ENCODE measurements around the gene NEUROG1.

NEUROG1 gene

GRCh38 chr5:135564331-135564730 is 28.6 kb upstream of the NEUROG1 start:
- DNase-seq (ENCODE audit: low read depth, low spot score), result no peak

GRCh38 chr5:135561266-135561665 is 25.5 kb upstream of the NEUROG1 start:
- no peak for DNase-seq (ENCODE audit: low read depth, low spot score)

GRCh38 chr5:135560858-135561257 is 25.1 kb upstream of the NEUROG1 start:
- peak; percentile 89 for DNase-seq (ENCODE audit: low read depth, low spot score)

GRCh38 chr5:135559354-135559753 is 23.6 kb upstream of the NEUROG1 start:
- DNase-seq (ENCODE audit: low read depth, low spot score), result no peak

GRCh38 chr5:135557076-135557838 is 21.5 kb upstream of the NEUROG1 start:
- no peak for DNase-seq (ENCODE audit: low read depth, low spot score)

GRCh38 chr5:135556620-135557019 is 20.9 kb upstream of the NEUROG1 start:
- DNase-seq (ENCODE audit: low read depth, low spot score), result no peak

GRCh38 chr5:135555530-135555929 is 19.8 kb upstream of the NEUROG1 start:
- DNase-seq (ENCODE audit: low read depth, low spot score), result no peak

GRCh38 chr5:135553688-135554462 is 18.1 kb upstream of the NEUROG1 start:
- peak; percentile 49 for DNase-seq (ENCODE audit: low read depth, low spot score)

- peak; percentile 87 for DNase-seq (ENCODE audit: low read depth, low spot score)
Measured at GRCh38 chr5:135551593-135552447, 16.1 kb upstream of the NEUROG1 start.

GRCh38 chr5:135549413-135549812 is 13.6 kb upstream of the NEUROG1 start:
- DNase-seq (ENCODE audit: low read depth, low spot score), result no peak

- no peak for DNase-seq (ENCODE audit: low read depth, low spot score)
Measured at GRCh38 chr5:135547590-135548254, 12.0 kb upstream of the NEUROG1 start.

GRCh38 chr5:135546912-135547311 is 11.1 kb upstream of the NEUROG1 start:
- no peak for DNase-seq (ENCODE audit: low read depth, low spot score)

GRCh38 chr5:135546101-135546500 is 10.3 kb upstream of the NEUROG1 start:
- no peak for DNase-seq (ENCODE audit: low read depth, low spot score)

- DNase-seq (ENCODE audit: low read depth, low spot score), result no peak
Measured at GRCh38 chr5:135545099-135545498, 9.3 kb upstream of the NEUROG1 start.

- DNase-seq (ENCODE audit: low read depth, low spot score), result no peak
Measured at GRCh38 chr5:135543485-135544304, 7.9 kb upstream of the NEUROG1 start.

- DNase-seq (ENCODE audit: low read depth, low spot score), result peak; percentile 16
Measured at GRCh38 chr5:135543001-135543484, 7.3 kb upstream of the NEUROG1 start.

- no peak for DNase-seq (ENCODE audit: low read depth, low spot score)
Measured at GRCh38 chr5:135541807-135542502, 6.2 kb upstream of the NEUROG1 start.

GRCh38 chr5:135539430-135540005 is 3.8 kb upstream of the NEUROG1 start:
- no peak for DNase-seq (ENCODE audit: low read depth, low spot score)

GRCh38 chr5:135538261-135538660 is 2.5 kb upstream of the NEUROG1 start:
- DNase-seq (ENCODE audit: low read depth, low spot score), result no peak
